Lower lobe of right lung (tissue), 2 donors: Measurements from ENCODE around the gene LHFPL6. TPM values are rescaled to one million over a fixed set of nuclear protein-coding genes. Genes with fewer than 3 reads are reported as not detected.
A peak's percentile ranks its signal among the peaks of the same experiment; 100 is the strongest.

ENCODE experiments used
- ATAC-seq, 2 donors: fragments of 200-7000 bp; cut with Tn5 transposase; one replicate each; pipeline ENCODE4 v1.9.1; 2020 to 2022; ENCODE audit warnings: mild to moderate bottlenecking in 2 of 2, moderate library complexity in 2 of 2
- DNase-seq: peaks from one replicate; pipeline ENCODE4 v3.0.0-alpha.2; 2020
- H3K27ac ChIP-seq: fragments of 200-600 bp; one replicate; pipeline ENCODE4 v1.8.0; 2022
- H3K27me3 ChIP-seq: fragments of 200-600 bp; one replicate; pipeline ENCODE4 v1.8.0; 2022; ENCODE audit warnings: low read depth
- H3K36me3 ChIP-seq: fragments of 200-600 bp; one replicate; pipeline ENCODE4 v1.8.0; 2022; ENCODE audit warnings: mild to moderate bottlenecking
- H3K4me1 ChIP-seq: fragments of 200-600 bp; one replicate; pipeline ENCODE4 v1.8.0; 2022
- H3K4me3 ChIP-seq: fragments of 200-600 bp; one replicate; pipeline ENCODE4 v1.8.0; 2022; ENCODE audit warnings: mild to moderate bottlenecking
- H3K9me3 ChIP-seq: fragments of 200-600 bp; one replicate; pipeline ENCODE4 v1.8.0; 2022
- intact Hi-C: fragments of 100-400 bp; cut with DNase I; formaldehyde crosslinking; loops from one replicate; pipeline ENCODE4 v1.11.0; 2022
- total RNA-seq: library from RNA; stranded (reverse); fragmentation: NEBNext Ultra II Directional; extraction: Animal tissue kit (Norgen Biotek cat#: 25700); gene quantifications from one replicate; pipeline ENCODE4 v1.2.1, GENCODE V29; 2021
- TF ChIP-seq, protein P1 (sequence below): fragments of 200-600 bp; IDR thresholded peaks from one replicate; pipeline ENCODE4 v1.8.0; 2022; ENCODE audit warnings: antibody characterized with exemption, mild to moderate bottlenecking
- donor health status: DM: no; HTN: yes; CAD: no; lungs with severe emphysema.

The LHFPL6 gene
- total RNA-seq, 1 donor from 2014 or later, result 68.7 TPM

DNA sequence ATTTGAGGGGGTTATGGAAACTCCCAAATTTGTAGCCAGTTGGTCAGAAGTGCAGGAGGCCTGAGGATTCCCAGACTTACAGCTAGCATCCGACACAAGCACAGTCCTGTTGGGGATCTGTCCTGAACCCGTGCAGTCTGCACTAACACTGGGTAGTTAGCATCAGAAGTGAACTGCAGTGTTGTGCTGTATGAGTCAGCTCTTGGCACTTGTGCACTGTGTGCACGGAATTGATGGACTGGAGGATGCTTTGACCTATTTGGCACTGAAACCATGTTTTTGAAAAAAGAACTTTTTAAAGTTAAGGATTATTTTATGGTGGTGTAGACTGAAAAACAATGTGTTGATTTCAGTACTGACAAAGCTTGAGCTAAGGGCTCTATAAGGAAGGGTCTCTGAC lies 285.7 kb downstream of the LHFPL6 start:
- peaks cover 17% of the 10 kb centered on the region for H3K4me1 ChIP-seq
- no peaks in the 10 kb centered on the region for H3K9me3 ChIP-seq
- DNase-seq (no peak), ATAC-seq (peak; percentile 53 to 59)
- no peaks in the 10 kb centered on the region for H3K27me3 ChIP-seq
- H3K4me3 ChIP-seq, result no peak overlapping the region
- TF ChIP-seq, protein P1, sequence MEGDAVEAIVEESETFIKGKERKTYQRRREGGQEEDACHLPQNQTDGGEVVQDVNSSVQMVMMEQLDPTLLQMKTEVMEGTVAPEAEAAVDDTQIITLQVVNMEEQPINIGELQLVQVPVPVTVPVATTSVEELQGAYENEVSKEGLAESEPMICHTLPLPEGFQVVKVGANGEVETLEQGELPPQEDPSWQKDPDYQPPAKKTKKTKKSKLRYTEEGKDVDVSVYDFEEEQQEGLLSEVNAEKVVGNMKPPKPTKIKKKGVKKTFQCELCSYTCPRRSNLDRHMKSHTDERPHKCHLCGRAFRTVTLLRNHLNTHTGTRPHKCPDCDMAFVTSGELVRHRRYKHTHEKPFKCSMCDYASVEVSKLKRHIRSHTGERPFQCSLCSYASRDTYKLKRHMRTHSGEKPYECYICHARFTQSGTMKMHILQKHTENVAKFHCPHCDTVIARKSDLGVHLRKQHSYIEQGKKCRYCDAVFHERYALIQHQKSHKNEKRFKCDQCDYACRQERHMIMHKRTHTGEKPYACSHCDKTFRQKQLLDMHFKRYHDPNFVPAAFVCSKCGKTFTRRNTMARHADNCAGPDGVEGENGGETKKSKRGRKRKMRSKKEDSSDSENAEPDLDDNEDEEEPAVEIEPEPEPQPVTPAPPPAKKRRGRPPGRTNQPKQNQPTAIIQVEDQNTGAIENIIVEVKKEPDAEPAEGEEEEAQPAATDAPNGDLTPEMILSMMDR, result no peak
- intact Hi-C loops, result no loop called here
- no peaks in the 10 kb centered on the region for H3K36me3 ChIP-seq
- H3K27ac ChIP-seq, result no peak overlapping the region

DNA sequence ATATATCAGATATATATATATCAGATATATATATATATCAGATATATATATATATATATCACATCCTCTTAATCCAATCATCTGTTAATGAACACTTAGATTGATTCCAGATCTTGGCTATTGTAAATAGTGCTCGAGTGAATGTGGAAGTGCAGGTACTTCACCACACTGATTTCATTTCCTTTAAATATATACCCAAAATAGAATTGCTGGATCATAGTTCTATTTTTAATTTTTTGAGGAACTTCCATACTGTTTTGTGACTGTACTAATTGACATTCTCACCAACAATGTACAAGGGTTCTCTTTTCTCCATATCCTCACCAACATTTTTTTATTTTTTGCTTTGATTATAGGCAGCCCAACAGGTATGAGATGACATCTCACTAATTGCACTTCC lies 287.2 kb downstream of the LHFPL6 start:
- TF ChIP-seq, protein P1, result no peak
- no peak overlapping the region for H3K27ac ChIP-seq
- H3K36me3 ChIP-seq, result no peaks in the 10 kb centered on the region
- no peak overlapping the region for H3K4me3 ChIP-seq
- no peaks in the 10 kb centered on the region for H3K27me3 ChIP-seq
- peaks cover 17% of the 10 kb centered on the region for H3K4me1 ChIP-seq
- no peaks in the 10 kb centered on the region for H3K9me3 ChIP-seq
- ATAC-seq, result no peak
- intact Hi-C loops, result no loop called here
- no peak for DNase-seq

DNA sequence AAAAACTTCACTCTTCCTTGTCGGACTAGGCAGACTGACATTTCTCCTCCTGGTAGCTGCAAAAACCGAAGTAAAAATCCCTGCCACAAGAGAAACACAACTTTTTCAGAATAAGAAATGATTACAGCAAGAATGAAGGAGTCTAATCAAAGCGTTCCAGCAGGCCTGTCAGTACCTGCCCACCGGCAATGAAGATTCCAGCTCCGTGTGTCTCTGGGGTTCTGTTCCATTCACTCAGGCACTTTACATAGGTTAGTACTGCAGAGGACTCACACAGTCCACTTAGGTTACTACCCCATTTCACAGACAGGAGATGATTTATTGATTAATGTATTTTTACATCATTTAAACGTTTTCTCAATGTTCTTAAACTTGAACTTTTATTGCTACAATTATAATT lies 289.3 kb downstream of the LHFPL6 start:
- no peak overlapping the region for H3K4me3 ChIP-seq
- DNase-seq, result no peak
- TF ChIP-seq, protein P1, result no peak
- H3K27ac ChIP-seq, result no peak overlapping the region
- ATAC-seq, result no peak
- peaks cover 17% of the 10 kb centered on the region for H3K4me1 ChIP-seq
- intact Hi-C loops, result no loop called here
- no peaks in the 10 kb centered on the region for H3K27me3 ChIP-seq
- no peaks in the 10 kb centered on the region for H3K9me3 ChIP-seq
- H3K36me3 ChIP-seq, result no peaks in the 10 kb centered on the region

DNA sequence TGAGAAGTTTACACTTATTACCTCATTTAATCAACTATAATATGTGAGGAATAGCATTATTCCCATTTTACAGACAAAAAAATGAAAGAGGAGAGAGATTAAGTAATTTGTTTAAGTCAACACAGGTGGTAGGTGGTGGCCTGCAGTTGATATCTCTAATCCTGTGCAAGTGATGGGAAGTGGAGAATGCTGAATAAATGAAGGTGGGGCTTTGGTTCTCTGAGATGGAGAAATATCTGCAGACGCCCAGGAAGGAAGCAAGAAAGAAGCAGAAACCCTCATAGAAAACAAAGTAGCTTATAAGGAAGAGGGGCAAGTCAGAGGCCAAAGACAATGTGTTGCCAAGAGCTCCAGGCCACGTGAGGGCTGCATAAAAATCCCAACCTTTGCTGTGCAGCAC lies 290.4 kb downstream of the LHFPL6 start:
- ATAC-seq (no peak), DNase-seq (no peak)
- intact Hi-C loops, result no loop called here
- H3K36me3 ChIP-seq, result no peaks in the 10 kb centered on the region
- H3K27ac ChIP-seq, result no peak overlapping the region
- H3K4me3 ChIP-seq, result no peak overlapping the region
- TF ChIP-seq, protein P1, result no peak
- H3K27me3 ChIP-seq, result no peaks in the 10 kb centered on the region
- H3K9me3 ChIP-seq, result no peaks in the 10 kb centered on the region
- H3K4me1 ChIP-seq, result peaks cover 17% of the 10 kb centered on the region

DNA sequence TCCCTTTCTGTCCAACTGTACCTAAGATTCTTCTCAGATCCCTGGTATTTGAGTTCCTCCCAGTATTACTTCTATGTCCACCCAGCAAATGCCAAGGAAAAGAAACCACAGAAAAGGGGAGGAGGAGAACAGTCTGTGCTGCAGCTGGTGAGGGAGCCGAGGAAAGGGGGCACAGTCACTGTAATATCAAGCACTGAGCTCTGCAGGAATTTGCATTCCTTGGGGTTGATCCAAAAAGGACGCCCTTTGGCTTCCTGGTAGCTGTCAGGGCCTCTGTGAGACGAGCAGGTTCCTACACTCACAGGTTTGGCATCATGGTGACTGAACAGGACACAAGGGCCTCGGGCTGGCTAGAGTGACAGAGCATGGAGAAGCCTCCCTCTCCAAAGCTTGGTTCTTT lies 291.4 kb downstream of the LHFPL6 start:
- peak in 1 of 2 donors; percentile 19 for ATAC-seq
- H3K27ac ChIP-seq, result no peak overlapping the region
- H3K36me3 ChIP-seq, result no peaks in the 10 kb centered on the region
- H3K4me3 ChIP-seq, result no peak overlapping the region
- H3K4me1 ChIP-seq, result peaks cover 8% of the 10 kb centered on the region
- intact Hi-C loops, result no loop called here
- no peak for DNase-seq
- TF ChIP-seq, protein P1, result no peak
- H3K27me3 ChIP-seq, result no peaks in the 10 kb centered on the region
- H3K9me3 ChIP-seq, result no peaks in the 10 kb centered on the region

DNA sequence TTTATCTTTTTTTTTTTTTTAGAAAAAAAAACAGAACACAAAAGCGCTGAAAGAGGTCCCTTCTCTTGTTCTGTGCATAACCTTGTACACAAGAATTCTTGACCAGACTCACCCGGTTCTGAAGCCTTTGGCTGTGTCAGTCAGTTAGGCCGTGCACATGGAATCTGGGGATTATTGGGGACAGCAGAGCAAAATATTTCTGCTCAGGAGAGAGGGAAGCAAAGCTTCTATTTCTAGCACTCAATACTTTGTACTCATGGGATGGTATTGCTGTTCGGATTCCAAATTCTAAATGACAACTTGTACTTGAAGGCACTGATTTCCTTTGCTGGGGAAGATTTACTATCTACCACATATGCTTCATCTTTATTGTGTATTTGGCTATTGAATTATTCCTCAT lies 292.0 kb downstream of the LHFPL6 start:
- Histone ChIP-seq H3K36me3 (no peaks in the 10 kb centered on the region), H3K4me3 (no peak overlapping the region), H3K27me3 (no peaks in the 10 kb centered on the region), H3K4me1 (peaks cover 1% of the 10 kb centered on the region), H3K9me3 (no peaks in the 10 kb centered on the region), H3K27ac (no peak overlapping the region)
- DNase-seq (no peak), ATAC-seq (no peak)
- intact Hi-C loops, result no loop called here
- TF ChIP-seq, protein P1, result no peak
